Choroid plexus epithelial cell (primary cell): ENCODE measurements around the gene XAF1.

Experiments used
- DNase-seq: peaks from one replicate; pipeline ENCODE4 v3.0.0-alpha.2; 2010; ENCODE audit warnings: low read depth
- H3K4me3 ChIP-seq: 2 replicates; pipeline ENCODE4 v1.5.1; 2011; ENCODE audit warnings: low read depth, mild to moderate bottlenecking, control low read depth, low read length, moderate library complexity
- CTCF ChIP-seq: conservative IDR thresholded peaks from 2 replicates; pipeline ENCODE4 v1.5.1; 2011; ENCODE audit warnings: low read depth, mild to moderate bottlenecking, control low read depth, inconsistent platforms, low read length, moderate library complexity

XAF1 gene

GRCh38 chr17:6823011-6823442, 67.2 kb downstream of the XAF1 start:
- TF ChIP-seq CTCF = no peak
- no peak overlapping the region for H3K4me3 ChIP-seq
- peak; percentile 85 for DNase-seq
